ENCODE results near the gene PYM1.

PYM1 gene

DNA sequence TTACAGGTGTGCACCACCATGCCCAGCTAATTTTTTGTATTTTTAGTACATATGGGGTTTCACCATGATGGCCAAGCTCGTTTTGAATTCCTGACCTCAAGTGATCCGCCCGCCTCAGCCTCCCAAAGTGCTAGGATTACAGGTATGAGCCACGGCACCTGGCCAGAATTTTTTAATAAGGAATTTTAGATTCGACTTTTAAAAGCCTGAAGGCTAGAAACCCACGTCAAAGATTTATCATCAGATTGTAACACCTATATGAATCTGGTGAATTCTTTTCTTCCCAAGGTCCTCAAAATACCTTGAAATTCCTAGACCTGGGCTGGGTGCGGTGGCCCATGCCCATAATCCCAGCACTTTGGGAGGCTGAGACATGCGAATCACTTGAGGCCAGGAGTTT lies 66.3 kb downstream of the PYM1 start:
- TF ChIP-seq, protein P1, sequence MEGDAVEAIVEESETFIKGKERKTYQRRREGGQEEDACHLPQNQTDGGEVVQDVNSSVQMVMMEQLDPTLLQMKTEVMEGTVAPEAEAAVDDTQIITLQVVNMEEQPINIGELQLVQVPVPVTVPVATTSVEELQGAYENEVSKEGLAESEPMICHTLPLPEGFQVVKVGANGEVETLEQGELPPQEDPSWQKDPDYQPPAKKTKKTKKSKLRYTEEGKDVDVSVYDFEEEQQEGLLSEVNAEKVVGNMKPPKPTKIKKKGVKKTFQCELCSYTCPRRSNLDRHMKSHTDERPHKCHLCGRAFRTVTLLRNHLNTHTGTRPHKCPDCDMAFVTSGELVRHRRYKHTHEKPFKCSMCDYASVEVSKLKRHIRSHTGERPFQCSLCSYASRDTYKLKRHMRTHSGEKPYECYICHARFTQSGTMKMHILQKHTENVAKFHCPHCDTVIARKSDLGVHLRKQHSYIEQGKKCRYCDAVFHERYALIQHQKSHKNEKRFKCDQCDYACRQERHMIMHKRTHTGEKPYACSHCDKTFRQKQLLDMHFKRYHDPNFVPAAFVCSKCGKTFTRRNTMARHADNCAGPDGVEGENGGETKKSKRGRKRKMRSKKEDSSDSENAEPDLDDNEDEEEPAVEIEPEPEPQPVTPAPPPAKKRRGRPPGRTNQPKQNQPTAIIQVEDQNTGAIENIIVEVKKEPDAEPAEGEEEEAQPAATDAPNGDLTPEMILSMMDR (IDR thresholded peaks at IDR 0.05), result no peak

DNA sequence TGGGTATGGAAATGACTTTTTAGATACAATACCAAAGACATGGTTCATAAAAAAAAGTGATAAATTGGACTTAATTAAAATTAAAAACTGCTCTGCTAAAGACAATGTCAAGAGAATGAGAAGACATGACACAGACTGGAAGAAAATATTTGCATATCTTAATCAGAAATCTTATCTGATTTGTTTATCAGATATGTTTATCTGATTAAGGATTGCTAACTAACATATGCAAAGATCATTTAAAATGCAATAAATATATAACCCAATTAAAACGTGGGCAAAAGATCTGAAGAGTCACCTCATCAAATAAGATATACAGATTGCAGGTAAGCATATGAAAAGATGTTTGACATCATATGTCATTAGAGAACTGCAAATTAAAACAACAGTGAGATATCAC lies 75.0 kb downstream of the PYM1 start:
- TF ChIP-seq, protein P1 (IDR thresholded peaks at IDR 0.05), result no peak

Data from LNCAP (cell line).